GM21526 (cell line): ENCODE measurements around the gene MS4A4A.

ENCODE experiments used
- ATAC-seq: cut with Tn5 transposase; IDR thresholded peaks from one replicate; pipeline ENCODE4 v1.9.1; 2021; ENCODE audit warnings: moderate library complexity; ENCODE audit not compliant: unreplicated experiment, low FRiP score

The MS4A4A gene

GRCh38 chr11:60345489-60345888 is 65.0 kb downstream of the MS4A4A start:
- ATAC-seq = no peak

- ATAC-seq = no peak
Observed at GRCh38 chr11:60347084-60347797, 66.8 kb downstream of the MS4A4A start.

- ATAC-seq = no peak
Observed at GRCh38 chr11:60348116-60348515, 67.7 kb downstream of the MS4A4A start.

- no peak for ATAC-seq
Observed at GRCh38 chr11:60349990-60350389, 69.5 kb downstream of the MS4A4A start.

- no peak for ATAC-seq
Observed at GRCh38 chr11:60357771-60358170, 77.3 kb downstream of the MS4A4A start.
